ENCODE results near the gene LIPJ.

Gene LIPJ, protein sequence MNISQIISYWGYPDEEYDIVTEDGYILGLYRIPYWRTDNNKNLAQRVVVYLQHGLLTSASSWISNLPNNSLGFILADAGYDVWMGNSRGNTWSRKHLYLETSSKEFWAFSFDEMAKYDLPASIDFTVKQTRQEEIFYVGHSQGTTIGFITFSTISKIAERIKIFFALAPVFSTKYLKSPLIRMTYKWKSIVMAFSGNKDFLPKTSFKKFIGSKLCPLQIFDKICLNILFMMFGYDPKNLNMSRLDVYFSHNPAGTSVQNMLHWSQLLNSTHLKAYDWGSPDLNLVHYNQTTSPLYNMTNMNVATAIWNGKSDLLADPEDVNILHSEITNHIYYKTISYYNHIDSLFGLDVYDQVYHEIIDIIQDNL

GRCh38 chr10:88586462-88586861 is at the start of gene LIPJ:
TSS of gene LIPJ (plus strand) at chr10:88586762. CDS start at chr10:88590688, 3,926 bp downstream.
- no peak for DNase-seq

- no peak for DNase-seq
Observed at GRCh38 chr10:88537322-88537721, 49.2 kb upstream of the LIPJ start.

DNA sequence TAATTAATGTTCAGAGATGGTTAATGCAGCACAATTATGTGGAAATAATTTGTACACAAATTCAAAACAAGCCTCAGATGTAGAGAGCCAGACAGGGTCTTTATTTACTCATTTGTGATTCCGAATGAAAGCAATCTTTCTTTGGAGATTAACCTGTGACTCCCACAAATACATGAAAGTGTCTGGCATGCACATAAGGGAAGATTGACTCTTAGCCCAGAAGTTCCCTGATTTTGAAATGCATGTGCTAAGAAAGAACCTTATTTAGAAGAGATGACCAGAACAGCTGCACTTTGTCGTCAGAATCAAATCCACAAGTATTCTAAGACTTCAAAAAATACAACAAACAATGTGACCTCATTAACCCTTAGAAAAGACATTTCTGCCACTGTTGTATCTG is 48.5 kb upstream of the LIPJ start:
- no peak for DNase-seq

GRCh38 chr10:88540351-88540750 is 46.2 kb upstream of the LIPJ start:
- DNase-seq: no peak

GRCh38 chr10:88541116-88541626 is 45.4 kb upstream of the LIPJ start:
- DNase-seq: no peak

DNA sequence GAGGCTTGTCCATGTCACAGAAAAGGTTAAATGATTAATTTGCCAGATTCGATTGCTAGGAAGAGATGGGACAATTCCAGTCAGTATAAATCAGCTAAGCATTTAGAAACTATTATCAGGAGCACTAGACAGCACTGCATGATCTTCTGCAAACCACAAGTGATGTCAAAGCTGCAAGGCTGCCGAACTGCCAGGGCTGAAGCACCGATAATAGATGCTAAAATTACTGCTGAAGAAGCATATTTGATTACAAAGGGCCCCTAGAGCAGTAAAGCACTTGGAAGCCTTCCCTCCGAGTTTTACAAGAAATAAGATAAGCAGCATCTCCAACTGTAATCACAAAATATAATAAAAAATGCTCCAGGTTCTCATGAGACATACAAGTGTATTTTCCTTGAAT is 44.0 kb upstream of the LIPJ start:
- no peak for DNase-seq

- DNase-seq: no peak
Observed at GRCh38 chr10:88544140-88544870, 42.3 kb upstream of the LIPJ start.

- DNase-seq: no peak
Observed at GRCh38 chr10:88545359-88545758, 41.2 kb upstream of the LIPJ start.

- no peak for DNase-seq
Observed at GRCh38 chr10:88546497-88546896, 40.1 kb upstream of the LIPJ start.

- DNase-seq: no peak
Observed at GRCh38 chr10:88551246-88551645, 35.3 kb upstream of the LIPJ start.

DNA sequence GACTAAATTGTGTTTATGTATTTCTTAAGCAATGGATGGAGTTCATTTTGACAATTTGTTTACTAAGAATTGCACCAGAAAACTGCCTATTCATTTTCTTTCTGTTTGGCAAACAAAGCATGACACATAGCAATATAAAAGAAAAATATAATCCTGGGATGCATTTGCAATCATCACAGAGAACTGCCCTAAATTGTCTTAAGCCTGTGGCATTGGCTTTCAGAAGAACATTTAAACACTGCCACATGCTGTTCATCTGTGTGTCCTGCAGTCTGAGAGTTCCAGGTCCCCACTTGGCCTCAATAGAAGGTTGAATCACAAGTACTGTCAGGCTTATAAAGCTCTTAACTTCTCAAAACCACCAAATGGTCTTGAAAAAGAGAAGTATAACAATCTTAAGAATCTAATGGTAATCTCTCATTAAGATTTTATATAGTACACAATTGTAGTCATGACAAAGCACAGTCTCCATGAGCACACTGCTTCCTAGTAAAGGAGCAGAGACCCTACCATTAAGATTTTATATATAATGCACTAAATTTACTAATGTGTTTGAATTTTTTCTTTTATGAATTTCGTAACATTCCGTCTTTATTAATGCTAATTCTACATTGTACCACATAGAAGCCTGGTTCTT is 33.3 kb upstream of the LIPJ start:
- peak in 5 of 6 experiments; percentile 2 to 54 (median 14) for DNase-seq

DNA sequence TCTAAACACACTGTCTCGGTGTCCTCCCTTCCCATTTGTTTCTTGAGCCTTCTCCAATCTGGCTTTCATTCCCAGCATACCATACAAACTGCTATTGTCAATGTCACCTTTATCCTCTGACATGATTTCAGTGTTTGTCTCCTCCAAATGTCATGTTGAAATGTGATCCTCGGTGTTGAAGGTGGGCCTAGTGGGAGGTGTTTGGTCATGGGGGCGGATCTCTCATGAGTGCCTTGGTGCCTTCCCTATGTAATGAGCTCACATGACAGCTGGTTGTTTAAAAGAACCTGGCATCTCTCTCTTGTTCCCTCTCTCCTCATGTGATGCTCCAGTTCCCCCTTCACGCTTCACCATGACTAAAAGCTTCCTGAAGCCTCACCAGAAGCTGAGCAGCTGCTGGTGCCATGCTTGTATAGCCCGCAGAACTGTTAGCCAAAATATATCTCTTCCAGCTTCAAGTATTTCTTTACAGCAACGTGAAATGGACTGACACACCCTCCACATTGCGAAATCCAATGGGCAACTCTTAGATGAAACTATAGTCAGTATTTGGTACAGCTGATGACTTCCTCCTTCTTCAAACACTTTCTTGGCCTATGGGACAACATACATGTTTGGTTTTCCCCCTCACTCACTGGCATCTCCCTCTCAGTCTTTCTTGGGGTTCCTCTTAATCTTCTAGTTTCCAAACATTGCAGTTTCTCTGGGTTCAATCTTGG is 31.2 kb upstream of the LIPJ start:
- DNase-seq: no peak

- DNase-seq: no peak
Observed at GRCh38 chr10:88557256-88557655, 29.3 kb upstream of the LIPJ start.

DNA sequence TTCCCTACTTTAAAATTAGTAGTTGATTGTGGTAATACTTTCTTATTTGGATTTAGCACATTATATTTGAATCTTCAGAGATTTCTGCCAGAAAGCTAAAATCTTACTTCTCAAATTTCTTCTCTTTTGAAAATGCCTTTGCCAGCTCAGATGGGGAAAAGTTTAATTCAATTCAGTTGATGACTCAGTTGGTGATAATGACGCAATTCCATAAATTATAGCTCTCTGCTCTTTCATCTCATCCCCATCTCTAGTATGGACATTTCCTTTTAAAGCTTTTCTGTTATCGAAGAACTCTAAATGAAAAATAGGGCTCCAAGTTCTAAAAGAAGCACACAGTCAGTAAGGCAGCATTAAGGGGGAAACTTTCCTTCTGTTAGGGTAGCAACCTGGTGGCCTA is 28.9 kb upstream of the LIPJ start:
- no peak for DNase-seq

GRCh38 chr10:88562152-88562551 is 24.4 kb upstream of the LIPJ start:
- no peak for DNase-seq

- peak in 2 of 6 experiments; percentile 1 to 3 for DNase-seq
Observed at GRCh38 chr10:88565072-88565471, 21.5 kb upstream of the LIPJ start.

- DNase-seq: peak in 1 of 6 experiments; percentile 18
Observed at GRCh38 chr10:88582411-88582805, 4.2 kb upstream of the LIPJ start.

- DNase-seq: peak; percentile 28 to 80 (median 58)
Observed at GRCh38 chr10:88582806-88583583, 3.6 kb upstream of the LIPJ start, which contains the start of gene RNLS. TSS of gene RNLS (minus strand) at chr10:88583318.

GRCh38 chr10:88583584-88583957 is 3.0 kb upstream of the LIPJ start:
- no peak for DNase-seq

GRCh38 chr10:88592381-88592780 is 5.8 kb downstream of the LIPJ start:
- DNase-seq: no peak

- no peak for DNase-seq
Observed at GRCh38 chr10:88592906-88593305, 6.3 kb downstream of the LIPJ start.

GRCh38 chr10:88594482-88594881 is 7.9 kb downstream of the LIPJ start:
- no peak for DNase-seq
